ENCODE measurements around the gene IL17RC. TPM values are rescaled to one million over a fixed set of nuclear protein-coding genes. Genes with fewer than 3 reads are reported as not detected.

Gene IL17RC, protein sequence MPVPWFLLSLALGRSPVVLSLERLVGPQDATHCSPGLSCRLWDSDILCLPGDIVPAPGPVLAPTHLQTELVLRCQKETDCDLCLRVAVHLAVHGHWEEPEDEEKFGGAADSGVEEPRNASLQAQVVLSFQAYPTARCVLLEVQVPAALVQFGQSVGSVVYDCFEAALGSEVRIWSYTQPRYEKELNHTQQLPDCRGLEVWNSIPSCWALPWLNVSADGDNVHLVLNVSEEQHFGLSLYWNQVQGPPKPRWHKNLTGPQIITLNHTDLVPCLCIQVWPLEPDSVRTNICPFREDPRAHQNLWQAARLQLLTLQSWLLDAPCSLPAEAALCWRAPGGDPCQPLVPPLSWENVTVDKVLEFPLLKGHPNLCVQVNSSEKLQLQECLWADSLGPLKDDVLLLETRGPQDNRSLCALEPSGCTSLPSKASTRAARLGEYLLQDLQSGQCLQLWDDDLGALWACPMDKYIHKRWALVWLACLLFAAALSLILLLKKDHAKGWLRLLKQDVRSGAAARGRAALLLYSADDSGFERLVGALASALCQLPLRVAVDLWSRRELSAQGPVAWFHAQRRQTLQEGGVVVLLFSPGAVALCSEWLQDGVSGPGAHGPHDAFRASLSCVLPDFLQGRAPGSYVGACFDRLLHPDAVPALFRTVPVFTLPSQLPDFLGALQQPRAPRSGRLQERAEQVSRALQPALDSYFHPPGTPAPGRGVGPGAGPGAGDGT
- total RNA-seq: 10 to 100 TPM; 26.3 to 99.3 (median 82.1) TPM

DNA sequence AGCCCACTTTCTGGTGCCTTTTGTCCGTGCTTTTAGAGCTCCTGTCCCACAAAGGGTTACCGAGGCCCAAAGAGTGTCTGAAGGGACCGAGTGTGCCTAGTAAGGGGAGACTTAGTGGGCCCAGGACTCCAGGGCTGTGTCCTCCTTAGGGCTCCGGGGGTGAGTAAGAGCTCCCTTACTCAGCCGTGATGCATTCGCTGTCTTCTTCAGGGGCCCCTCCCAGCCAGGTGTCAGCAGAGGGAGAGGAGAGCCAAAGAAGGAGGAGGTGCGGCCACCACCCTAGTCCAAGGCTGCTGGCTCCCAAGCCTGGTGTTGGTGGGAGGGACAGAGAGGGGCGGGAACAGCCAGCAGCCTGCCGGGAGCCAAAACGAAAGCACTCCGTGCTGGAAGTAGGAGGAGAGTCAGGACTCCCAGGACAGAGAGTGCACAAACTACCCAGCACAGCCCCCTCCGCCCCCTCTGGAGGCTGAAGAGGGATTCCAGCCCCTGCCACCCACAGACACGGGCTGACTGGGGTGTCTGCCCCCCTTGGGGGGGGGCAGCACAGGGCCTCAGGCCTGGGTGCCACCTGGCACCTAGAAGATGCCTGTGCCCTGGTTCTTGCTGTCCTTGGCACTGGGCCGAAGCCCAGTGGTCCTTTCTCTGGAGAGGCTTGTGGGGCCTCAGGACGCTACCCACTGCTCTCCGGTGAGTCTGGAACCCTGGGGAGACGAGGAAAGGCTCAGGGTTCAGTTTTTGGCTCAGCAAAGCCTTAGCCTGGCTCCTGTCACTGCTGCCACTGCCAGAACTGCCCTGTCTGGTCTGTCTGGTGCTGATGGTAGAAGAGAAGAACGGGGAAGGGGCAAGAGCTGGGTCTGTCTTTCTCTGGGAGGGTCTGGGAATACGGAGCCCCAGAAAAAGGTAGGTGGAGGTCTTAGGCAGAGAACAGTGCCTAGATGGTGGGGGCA, at the start of gene IL17RC:
TSS of gene IL17RC (plus strand) at position 365 of the 947 bp plus-strand sequence. CDS start at position 583, 218 bp downstream.
- TF ChIP-seq, protein P1, sequence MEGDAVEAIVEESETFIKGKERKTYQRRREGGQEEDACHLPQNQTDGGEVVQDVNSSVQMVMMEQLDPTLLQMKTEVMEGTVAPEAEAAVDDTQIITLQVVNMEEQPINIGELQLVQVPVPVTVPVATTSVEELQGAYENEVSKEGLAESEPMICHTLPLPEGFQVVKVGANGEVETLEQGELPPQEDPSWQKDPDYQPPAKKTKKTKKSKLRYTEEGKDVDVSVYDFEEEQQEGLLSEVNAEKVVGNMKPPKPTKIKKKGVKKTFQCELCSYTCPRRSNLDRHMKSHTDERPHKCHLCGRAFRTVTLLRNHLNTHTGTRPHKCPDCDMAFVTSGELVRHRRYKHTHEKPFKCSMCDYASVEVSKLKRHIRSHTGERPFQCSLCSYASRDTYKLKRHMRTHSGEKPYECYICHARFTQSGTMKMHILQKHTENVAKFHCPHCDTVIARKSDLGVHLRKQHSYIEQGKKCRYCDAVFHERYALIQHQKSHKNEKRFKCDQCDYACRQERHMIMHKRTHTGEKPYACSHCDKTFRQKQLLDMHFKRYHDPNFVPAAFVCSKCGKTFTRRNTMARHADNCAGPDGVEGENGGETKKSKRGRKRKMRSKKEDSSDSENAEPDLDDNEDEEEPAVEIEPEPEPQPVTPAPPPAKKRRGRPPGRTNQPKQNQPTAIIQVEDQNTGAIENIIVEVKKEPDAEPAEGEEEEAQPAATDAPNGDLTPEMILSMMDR (IDR thresholded peaks at IDR 0.05; ENCODE audit: low read depth): no peak

DNA sequence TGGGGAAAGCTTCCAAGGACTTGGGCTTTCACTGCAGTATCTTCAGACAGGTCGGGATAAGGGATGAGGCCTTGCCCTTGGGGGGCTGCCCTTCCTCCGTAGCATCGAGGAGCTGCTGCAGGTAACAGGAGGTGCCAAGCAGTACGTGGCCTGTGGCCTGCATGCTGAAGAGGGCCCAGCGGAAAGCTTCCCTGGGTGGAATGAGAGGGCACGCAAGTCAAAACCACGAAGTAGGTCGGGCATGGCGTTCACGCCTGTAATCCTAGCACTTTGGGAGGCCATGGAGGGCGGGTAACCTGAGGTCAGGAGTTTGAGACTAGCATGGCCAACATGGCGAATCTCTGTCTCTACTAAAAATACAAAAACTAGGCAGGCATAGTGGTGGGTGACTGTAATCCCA, 49.8 kb upstream of the IL17RC start:
- TF ChIP-seq, protein P1 (IDR thresholded peaks at IDR 0.05; ENCODE audit: low read depth): no peak

DNA sequence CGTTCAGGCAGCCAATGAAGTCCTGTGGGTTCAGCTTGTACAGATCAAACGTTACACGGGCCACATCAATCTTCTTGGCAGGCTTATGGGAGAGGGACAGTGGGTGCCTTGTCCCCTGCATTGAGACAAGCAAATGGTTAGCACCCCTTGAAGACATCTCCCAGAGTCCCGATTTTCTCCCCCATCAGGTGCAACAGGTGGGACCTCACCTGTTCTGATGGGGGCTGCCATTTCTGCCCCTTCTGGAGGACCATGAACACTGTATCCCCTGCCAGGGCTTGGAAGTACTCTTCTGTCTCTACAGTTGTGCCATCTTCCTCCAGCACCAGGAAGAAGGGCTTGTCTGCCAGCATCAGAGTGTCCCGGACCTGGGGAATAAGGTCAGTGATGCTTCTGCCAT, 46.9 kb upstream of the IL17RC start:
- TF ChIP-seq, protein P1 (IDR thresholded peaks at IDR 0.05; ENCODE audit: low read depth): no peak

DNA sequence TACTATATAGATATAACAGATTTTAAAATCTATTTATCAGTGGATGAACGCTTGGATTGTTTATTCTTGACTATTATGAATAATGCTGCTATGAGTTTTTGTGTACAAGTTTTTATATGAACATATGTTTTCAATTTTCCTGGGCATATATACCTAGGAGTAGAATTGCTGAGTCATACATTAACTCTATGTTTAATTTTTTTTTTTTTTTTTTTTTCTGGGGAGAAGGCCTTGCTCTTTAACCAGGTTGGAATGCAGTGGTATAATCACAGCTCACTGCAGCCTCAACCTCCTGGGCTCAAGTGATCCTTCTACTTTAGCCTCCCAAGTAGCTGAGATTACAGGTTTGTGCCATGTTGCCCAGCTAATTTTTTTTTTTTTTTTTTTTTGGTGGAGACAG, 45.9 kb upstream of the IL17RC start:
- TF ChIP-seq, protein P1 (IDR thresholded peaks at IDR 0.05; ENCODE audit: low read depth): no peak

DNA sequence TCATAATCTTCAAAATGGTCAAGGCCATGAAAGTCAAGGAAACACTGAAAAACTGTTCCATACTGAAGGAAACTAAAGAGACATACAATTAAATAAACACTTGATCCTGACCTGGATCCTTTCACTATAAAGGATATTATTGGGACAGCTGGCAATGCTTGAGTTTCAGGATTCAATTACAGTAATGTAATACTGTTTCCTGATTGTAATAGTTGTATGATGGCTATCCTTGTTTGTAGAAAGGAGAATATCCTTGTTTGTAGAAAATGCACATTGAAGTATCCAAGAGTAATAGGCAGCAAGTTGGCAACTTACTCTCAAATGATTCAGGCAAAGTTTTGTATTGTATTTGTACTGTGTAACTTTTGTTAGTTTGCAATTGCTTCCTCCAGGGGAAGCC, 41.5 kb upstream of the IL17RC start:
- TF ChIP-seq, protein P1 (IDR thresholded peaks at IDR 0.05; ENCODE audit: low read depth): no peak

DNA sequence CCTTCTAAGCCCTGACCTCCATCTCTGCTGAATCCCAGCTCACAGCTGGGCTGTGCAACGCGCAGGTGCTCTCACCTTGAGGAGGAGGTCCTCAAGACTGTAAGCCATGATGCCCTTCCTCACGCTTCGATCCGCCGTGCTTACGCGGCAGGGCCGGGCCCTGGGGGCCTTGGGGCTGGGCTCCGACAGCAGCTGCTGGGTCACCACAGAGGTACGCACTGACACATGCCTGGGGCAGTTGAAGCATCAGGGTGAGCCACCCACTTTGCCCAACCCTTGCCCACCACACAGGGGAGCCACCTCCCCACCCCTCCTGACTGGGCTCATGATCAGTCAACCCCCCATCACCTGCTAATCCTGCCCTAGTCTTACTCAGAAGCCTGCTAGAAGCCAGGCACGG, 39.9 kb upstream of the IL17RC start:
- TF ChIP-seq, protein P1 (IDR thresholded peaks at IDR 0.05; ENCODE audit: low read depth): no peak

Measured in subcutaneous adipose tissue (tissue), 4 donors.